Measurements from ENCODE around the gene LCN6. TPM values are rescaled to one million over a fixed set of nuclear protein-coding genes. Genes with fewer than 3 reads are reported as not detected.

Gene LCN6
- total RNA-seq, 4 donors from 2014 or later, result 14.2 to 70.0 (median 42.9) TPM

GRCh38 chr9:136694872-136695247, 53.5 kb downstream of the LCN6 start:
- Histone ChIP-seq H3K27ac (no peak overlapping the region), H3K36me3 (no peaks in the 10 kb centered on the region), H3K4me1 (peaks cover 0 to 39% (median 4%) of the 10 kb centered on the region in 4 donors), H3K27me3 (peaks cover 0 to 17% of the 10 kb centered on the region in 2 donors), H3K4me3 (no peak overlapping the region), H3K9me3 (no peaks in the 10 kb centered on the region)
- DNase-seq (ENCODE audit: low spot score in 2 of 2), result no peak
- WGBS, 2 donors, result 90 to 94% methylated on average over 11 of the region's 11 CpGs
- TF ChIP-seq EP300 (IDR thresholded peaks at IDR 0.05) (no peak), POLR2A (IDR thresholded peaks at IDR 0.05) (no peak), CTCF (IDR thresholded peaks at IDR 0.05) (no peak)

GRCh38 chr9:136694163-136694871, 54.0 kb downstream of the LCN6 start:
- peak in 1 of 2 donors; percentile 37 for DNase-seq (ENCODE audit: low spot score in 2 of 2)
- peaks cover 0 to 13% of the 10 kb centered on the region in 2 donors for H3K27me3 ChIP-seq
- H3K36me3 ChIP-seq, result no peaks in the 10 kb centered on the region
- H3K9me3 ChIP-seq, result no peaks in the 10 kb centered on the region
- TF ChIP-seq CTCF (IDR thresholded peaks at IDR 0.05) (peak; percentile 55 to 68 (median 61)), POLR2A (IDR thresholded peaks at IDR 0.05) (no peak)
- H3K27ac ChIP-seq, result no peak overlapping the region
- peaks cover 0 to 44% (median 4%) of the 10 kb centered on the region in 4 donors for H3K4me1 ChIP-seq
- no peak overlapping the region for H3K4me3 ChIP-seq
- WGBS, 2 donors, result 21 to 36% methylated on average over 26 to 29 of the region's 32 CpGs

Small RNA genes within 50 kb of the gene (small RNA-seq; reads per million reads assigned to genes)
- gene ATP6V1G1P3, result not detected
- not detected for gene MIR6722

Other genes starting within 250 kb of the LCN6 start
- 10 to 100 TPM; 29.3 to 65.4 (median 41.5) TPM for gene NOTCH1, start 202.5 kb downstream of the LCN6 start, total RNA-seq
- gene EGFL7, start 85.6 kb downstream of the LCN6 start, total RNA-seq, result 100 to 1,000 TPM in 3 of 4 donors, 10 to 100 TPM in 1; 95.2 to 229 (median 179) TPM
- 100 to 1,000 TPM in 3 of 4 donors, 10 to 100 TPM in 1; 79.6 to 292 (median 151) TPM for gene AGPAT2, start 61.1 kb downstream of the LCN6 start, total RNA-seq
- gene DIPK1B, start 36.0 kb downstream of the LCN6 start, total RNA-seq, result 10 to 100 TPM in 2 of 4 donors, 1 to 10 TPM in 2; 5.4 to 37.9 (median 15.8) TPM
- gene LCN10, start 5.6 kb downstream of the LCN6 start, total RNA-seq, result 10 to 100 TPM in 2 of 4 donors, 1 to 10 TPM in 2; 7.6 to 47.5 (median 17.4) TPM
- under 1 TPM in 1 of 4 donors, not detected in 3; 0.39 TPM for gene LCN8, start 9.7 kb upstream of the LCN6 start, total RNA-seq
- gene LCN15, start 16.0 kb upstream of the LCN6 start, total RNA-seq, result not detected
- 10 to 100 TPM; 60.7 to 70.8 (median 66.9) TPM for gene TMEM141, start 42.8 kb upstream of the LCN6 start, total RNA-seq
- 1 to 10 TPM; 1.5 to 5.1 (median 4.1) TPM for gene CCDC183, start 47.8 kb upstream of the LCN6 start, total RNA-seq
- 10 to 100 TPM; 63.0 to 74.5 (median 71.3) TPM for gene RABL6, start 59.4 kb upstream of the LCN6 start, total RNA-seq
- 1 to 10 TPM; 2.0 to 3.9 (median 3.7) TPM for gene AJM1, start 94.0 kb upstream of the LCN6 start, total RNA-seq
- gene PHPT1, start 100.9 kb upstream of the LCN6 start, total RNA-seq, result 10 to 100 TPM; 42.6 to 71.0 (median 66.7) TPM
- gene MAMDC4, start 103.8 kb upstream of the LCN6 start, total RNA-seq, result 1 to 10 TPM; 1.5 to 8.1 (median 4.4) TPM
- 100 to 1,000 TPM; 251 to 337 (median 266) TPM for gene EDF1, start 117.8 kb upstream of the LCN6 start, total RNA-seq
- gene TRAF2, start 138.0 kb upstream of the LCN6 start, total RNA-seq, result 10 to 100 TPM in 3 of 4 donors, 1 to 10 TPM in 1; 5.0 to 10.8 (median 10.6) TPM
- 100 to 1,000 TPM; 138 to 227 (median 193) TPM for gene FBXW5, start 196.2 kb upstream of the LCN6 start, total RNA-seq
- gene C8G, start 196.7 kb upstream of the LCN6 start, total RNA-seq, result 1 to 10 TPM in 2 of 4 donors, not detected in 2; 3.3 to 5.1 TPM
- gene LCN12, start 203.7 kb upstream of the LCN6 start, total RNA-seq, result 10 to 100 TPM in 2 of 4 donors, 1 to 10 TPM in 2; 2.4 to 16.8 (median 7.8) TPM
- gene PTGDS, start 229.0 kb upstream of the LCN6 start, total RNA-seq, result 1,000 to 10,000 TPM; 1,059 to 8,972 (median 6,550) TPM
- 10 to 100 TPM; 14.7 to 86.3 (median 64.3) TPM for gene LCNL1, start 234.5 kb upstream of the LCN6 start, total RNA-seq
- 100 to 1,000 TPM in 1 of 4 donors, 10 to 100 TPM in 3; 65.7 to 142 (median 68.9) TPM for gene PAXX, start 243.9 kb upstream of the LCN6 start, total RNA-seq
- gene CLIC3, start 248.0 kb upstream of the LCN6 start, total RNA-seq, result 100 to 1,000 TPM in 1 of 4 donors, 10 to 100 TPM in 2, 1 to 10 TPM in 1; 1.2 to 120 (median 38.0) TPM